SU-DHL-6 (cell line): ENCODE measurements around the gene RNF150.

Source experiments
- H2AFZ ChIP-seq: fragments of 200-600 bp; sonication (generic); 2 replicates; pipeline ENCODE4 v1.6.1; 2014; ENCODE audit warnings: low read depth, mild to moderate bottlenecking, moderate library complexity, mixed read lengths, antibody characterized with exemption, low read length; ENCODE audit not compliant: severe bottlenecking
- H3F3A ChIP-seq: fragments of 200-600 bp; shearing (Covaris generic); 2 replicates; pipeline ENCODE4 v1.6.0; 2016; ENCODE audit warnings: antibody characterized with exemption, mild to moderate bottlenecking; ENCODE audit not compliant: insufficient read depth
- H3K27ac ChIP-seq: fragments of 200-600 bp; sonication (generic); 2 replicates; pipeline ENCODE4 v1.5.1; 2016; ENCODE audit warnings: low read depth, mild to moderate bottlenecking, low read length, moderate library complexity, mixed read lengths
- H3K27me3 ChIP-seq: fragments of 200-600 bp; sonication (generic), shearing (Covaris generic); 2 replicates; pipeline ENCODE4 v1.6.0; 2014; ENCODE audit warnings: mild to moderate bottlenecking, low read length
- H3K36me3 ChIP-seq: fragments of 200-600 bp; sonication (generic); 2 replicates; pipeline ENCODE4 v1.6.1; 2014; ENCODE audit warnings: mild to moderate bottlenecking, low read length, mixed read lengths
- H3K4me2 ChIP-seq: fragments of 300-600, 200-600 bp; shearing (Covaris generic), sonication (generic); 2 replicates; pipeline ENCODE4 v1.6.0; 2014; ENCODE audit warnings: low read length, low read depth, mild to moderate bottlenecking; ENCODE audit not compliant: poor library complexity, severe bottlenecking
- H3K4me3 ChIP-seq: fragments of 200-600 bp; sonication (generic); 2 replicates; pipeline ENCODE4 v1.5.1; 2014; ENCODE audit warnings: antibody characterized with exemption, low read length, mild to moderate bottlenecking, mixed read lengths; ENCODE audit not compliant: insufficient read depth, poor library complexity, severe bottlenecking
- H3K79me2 ChIP-seq: fragments of 200-600 bp; sonication (generic); 2 replicates; pipeline ENCODE4 v1.6.1; 2014; ENCODE audit warnings: mild to moderate bottlenecking, low read length, moderate library complexity; ENCODE audit not compliant: insufficient read depth
- H3K9ac ChIP-seq: fragments of 200-600 bp; sonication (generic); 2 replicates; pipeline ENCODE4 v1.7.0; 2014; ENCODE audit warnings: mild to moderate bottlenecking, low read length
- H3K9me2 ChIP-seq: fragments of 200-600 bp; sonication (generic); replicated peaks from 2 replicates; pipeline ENCODE4 v1.6.1; 2014; ENCODE audit warnings: low read length; ENCODE audit not compliant: insufficient read depth
- H3K9me3 ChIP-seq: fragments of 200-600 bp; sonication (generic); 2 replicates; pipeline ENCODE4 v1.6.1; 2014; ENCODE audit warnings: low read length, mixed read lengths; ENCODE audit not compliant: insufficient read depth
- H4K20me1 ChIP-seq: fragments of 200-600 bp; sonication (generic); 2 replicates; pipeline ENCODE4 v1.6.1; 2014; ENCODE audit warnings: low read depth, mild to moderate bottlenecking, antibody characterized with exemption, low read length, moderate library complexity, mixed read lengths
- EZH2phosphoT487 ChIP-seq: fragments of 200-600 bp; sonication (generic), shearing (Covaris generic); conservative IDR thresholded peaks from 2 replicates; pipeline ENCODE4 v1.6.1; 2018; ENCODE audit warnings: mild to moderate bottlenecking, antibody characterized with exemption, low read length, moderate library complexity, mixed read lengths
- TF ChIP-seq, protein P1 (sequence below): fragments of 200-600 bp; sonication (generic); IDR thresholded peaks from one replicate; pipeline ENCODE4 v1.5.1; 2017; ENCODE audit warnings: antibody characterized with exemption, mild to moderate bottlenecking, low read length, moderate library complexity; ENCODE audit not compliant: insufficient read depth, poor library complexity, severe bottlenecking

The RNF150 gene

GRCh38 chr4:140816806-140817510, 316.3 kb downstream of the RNF150 start:
- H3K27ac ChIP-seq = no peak overlapping the region
- no peak overlapping the region for H3K4me3 ChIP-seq
- H3K4me2 ChIP-seq = no peak overlapping the region
- no peaks in the 10 kb centered on the region for H3K27me3 ChIP-seq
- no peaks in the 10 kb centered on the region for H3K9me2 ChIP-seq
- H4K20me1 ChIP-seq = no peaks in the 10 kb centered on the region
- no peak for TF ChIP-seq EZH2phosphoT487
- TF ChIP-seq, protein P1, sequence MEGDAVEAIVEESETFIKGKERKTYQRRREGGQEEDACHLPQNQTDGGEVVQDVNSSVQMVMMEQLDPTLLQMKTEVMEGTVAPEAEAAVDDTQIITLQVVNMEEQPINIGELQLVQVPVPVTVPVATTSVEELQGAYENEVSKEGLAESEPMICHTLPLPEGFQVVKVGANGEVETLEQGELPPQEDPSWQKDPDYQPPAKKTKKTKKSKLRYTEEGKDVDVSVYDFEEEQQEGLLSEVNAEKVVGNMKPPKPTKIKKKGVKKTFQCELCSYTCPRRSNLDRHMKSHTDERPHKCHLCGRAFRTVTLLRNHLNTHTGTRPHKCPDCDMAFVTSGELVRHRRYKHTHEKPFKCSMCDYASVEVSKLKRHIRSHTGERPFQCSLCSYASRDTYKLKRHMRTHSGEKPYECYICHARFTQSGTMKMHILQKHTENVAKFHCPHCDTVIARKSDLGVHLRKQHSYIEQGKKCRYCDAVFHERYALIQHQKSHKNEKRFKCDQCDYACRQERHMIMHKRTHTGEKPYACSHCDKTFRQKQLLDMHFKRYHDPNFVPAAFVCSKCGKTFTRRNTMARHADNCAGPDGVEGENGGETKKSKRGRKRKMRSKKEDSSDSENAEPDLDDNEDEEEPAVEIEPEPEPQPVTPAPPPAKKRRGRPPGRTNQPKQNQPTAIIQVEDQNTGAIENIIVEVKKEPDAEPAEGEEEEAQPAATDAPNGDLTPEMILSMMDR = no peak
- no peak overlapping the region for H3K9ac ChIP-seq
- no peak overlapping the region for H2AFZ ChIP-seq
- H3K79me2 ChIP-seq = no peaks in the 10 kb centered on the region
- no peaks in the 10 kb centered on the region for H3K36me3 ChIP-seq
- H3K9me3 ChIP-seq = no peaks in the 10 kb centered on the region
- H3F3A ChIP-seq = no peaks in the 10 kb centered on the region

DNA sequence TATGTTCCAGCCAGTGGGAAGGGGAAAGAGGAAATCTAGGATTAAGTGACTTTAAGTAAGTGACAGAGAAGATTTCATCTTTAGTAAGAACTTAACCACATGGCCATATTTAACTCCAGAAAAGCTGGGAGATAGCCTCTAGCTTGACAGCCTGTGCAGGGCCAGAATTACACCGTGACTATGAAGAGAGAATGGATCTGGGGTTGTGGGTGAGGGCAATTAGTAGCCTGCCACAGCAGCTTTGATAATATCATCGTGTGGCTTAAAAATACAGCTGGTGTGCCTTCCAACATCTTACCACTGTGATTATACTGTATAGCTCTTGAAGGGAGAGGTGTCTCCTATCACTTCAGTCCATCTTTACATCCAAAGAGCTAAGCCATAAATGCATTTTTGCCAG, 319.5 kb downstream of the RNF150 start:
- Histone ChIP-seq H2AFZ (no peak overlapping the region), H3K36me3 (no peaks in the 10 kb centered on the region), H3K27ac (no peak overlapping the region)

DNA sequence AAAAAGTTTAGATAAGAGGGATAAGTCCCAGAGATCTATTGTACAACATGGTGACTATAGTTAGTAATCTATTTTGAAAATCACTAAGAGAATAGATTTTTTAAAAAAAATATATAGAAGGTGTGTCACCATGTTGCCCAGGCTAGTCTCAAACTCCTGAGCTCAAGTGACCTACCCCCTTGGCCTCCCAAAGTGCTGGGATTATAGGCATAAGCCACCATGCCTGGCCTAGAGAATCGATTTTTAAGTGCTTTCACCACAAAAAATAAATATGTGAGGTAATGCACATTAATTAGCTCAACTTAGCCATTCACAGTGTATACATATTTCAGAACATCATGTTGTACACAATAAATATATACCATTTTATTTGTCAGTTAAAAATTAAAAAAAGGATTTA, 320.4 kb downstream of the RNF150 start:
- no peaks in the 10 kb centered on the region for H3K27me3 ChIP-seq

More for the DNA sequence above, 319.5 kb downstream of the RNF150 start:
- Histone ChIP-seq H3K9ac (no peak overlapping the region), H3F3A (no peaks in the 10 kb centered on the region), H3K79me2 (no peaks in the 10 kb centered on the region), H3K4me2 (no peak overlapping the region), H3K4me3 (no peak overlapping the region), H3K27me3 (no peaks in the 10 kb centered on the region), H4K20me1 (no peaks in the 10 kb centered on the region), H3K9me3 (no peaks in the 10 kb centered on the region), H3K9me2 (no peaks in the 10 kb centered on the region)
- TF ChIP-seq EZH2phosphoT487 = no peak
- TF ChIP-seq, protein P1 = no peak

More for the DNA sequence above, 320.4 kb downstream of the RNF150 start:
- TF ChIP-seq, protein P1 = no peak
- TF ChIP-seq EZH2phosphoT487 = no peak
- no peak overlapping the region for H2AFZ ChIP-seq
- no peaks in the 10 kb centered on the region for H3K9me2 ChIP-seq
- H3K9me3 ChIP-seq = no peaks in the 10 kb centered on the region
- peaks cover 6% of the 10 kb centered on the region for H3F3A ChIP-seq
- no peaks in the 10 kb centered on the region for H3K79me2 ChIP-seq
- H3K4me3 ChIP-seq = no peak overlapping the region
- H3K9ac ChIP-seq = no peak overlapping the region
- H3K27ac ChIP-seq = no peak overlapping the region
- H3K36me3 ChIP-seq = no peaks in the 10 kb centered on the region
- no peak overlapping the region for H3K4me2 ChIP-seq
- H4K20me1 ChIP-seq = no peaks in the 10 kb centered on the region
